GM11168 (cell line): ENCODE data around the gene CYP2J2.
"Not testable (repeated sequence)": the region's sequence is repeated elsewhere in the genome, so short reads cannot be mapped to it uniquely, and the experiment has no call there.

Source experiments
- in situ Hi-C: fragments of 300-500 bp; cut with MboI; formaldehyde crosslinking; loops from one replicate; pipeline ENCODE4 v1.12.0; 2022; ENCODE audit warnings: low sequenced_read_pairs; ENCODE audit not compliant: unreplicated experiment

Gene CYP2J2

GRCh38 chr1:59921258-59921899 lies 5.2 kb downstream of the CYP2J2 start:
- in situ Hi-C loops, result not testable (repeated sequence)

GRCh38 chr1:59919746-59920145 lies 6.8 kb downstream of the CYP2J2 start:
- in situ Hi-C loops, result no loop called here

GRCh38 chr1:59917785-59918180 lies 8.8 kb downstream of the CYP2J2 start:
- in situ Hi-C loops, result no loop called here

- in situ Hi-C loops, result no loop called here
These were observed 9.4 kb downstream of the CYP2J2 start for GRCh38 chr1:59917026-59917784.

- in situ Hi-C loops, result no loop called here
These were observed 11.1 kb downstream of the CYP2J2 start for GRCh38 chr1:59915516-59915915.

GRCh38 chr1:59914791-59915286 lies 11.7 kb downstream of the CYP2J2 start:
- in situ Hi-C loops, result not testable (repeated sequence)

- in situ Hi-C loops, result no loop called here
These were observed 17.9 kb downstream of the CYP2J2 start for GRCh38 chr1:59908682-59909081.

- in situ Hi-C loops, result no loop called here
These were observed 18.5 kb downstream of the CYP2J2 start for GRCh38 chr1:59908084-59908483.

- in situ Hi-C loops, result no loop called here
These were observed 19.6 kb downstream of the CYP2J2 start for GRCh38 chr1:59906931-59907330.

- in situ Hi-C loops, result no loop called here
These were observed 23.3 kb downstream of the CYP2J2 start for GRCh38 chr1:59903141-59903754.

GRCh38 chr1:59901770-59902388 lies 24.7 kb downstream of the CYP2J2 start:
- in situ Hi-C loops, result no loop called here

- in situ Hi-C loops, result no loop called here
These were observed 25.9 kb downstream of the CYP2J2 start for GRCh38 chr1:59900640-59901039.

GRCh38 chr1:59898927-59899326 lies 27.6 kb downstream of the CYP2J2 start:
- in situ Hi-C loops, result no loop called here

GRCh38 chr1:59897165-59897564 lies 29.4 kb downstream of the CYP2J2 start:
- in situ Hi-C loops, result no loop called here

GRCh38 chr1:59892841-59893811 lies 33.4 kb downstream of the CYP2J2 start:
- in situ Hi-C loops, result no loop called here

- in situ Hi-C loops, result loop anchor here (10.0 kb wide), 1 partner anchor 60 kb away; no protein-coding TSS in a partner anchor
These were observed 41.3 kb downstream of the CYP2J2 start for GRCh38 chr1:59885160-59885832.

GRCh38 chr1:59880735-59881134 lies 45.8 kb downstream of the CYP2J2 start:
- in situ Hi-C loops, result loop anchor here (10.0 kb wide), 1 partner anchor 64 kb away; no protein-coding TSS in a partner anchor

GRCh38 chr1:59879996-59880505 lies 46.5 kb downstream of the CYP2J2 start:
- in situ Hi-C loops, result loop anchor here (10.0 kb wide), 1 partner anchor 65 kb away; no protein-coding TSS in a partner anchor

GRCh38 chr1:59879574-59879973 lies 47.0 kb downstream of the CYP2J2 start:
- in situ Hi-C loops, result no loop called here
